Cardiac ventricle fibroblast (primary cell): Measurements from ENCODE around the gene ARFGAP2. TPM values are rescaled to one million over a fixed set of nuclear protein-coding genes. Genes with fewer than 3 reads are reported as not detected.

ENCODE experiments used
- total RNA-seq: library from RNA; depleted of rRNA; stranded (reverse); fragments of >200 nt; gene quantifications from 2 replicates; pipeline ENCODE4 v1.2.3, GENCODE V29; 2015

Gene ARFGAP2
- total RNA-seq, result 62.8 and 81.1 TPM in 2 replicates

GRCh38 chr11:47176328-47177228 lies at the start of gene ARFGAP2:
TSS of gene ARFGAP2 (minus strand) at chr11:47176879. CDS start at chr11:47176853, 26 bp downstream.

GRCh38 chr11:47186076-47186699 lies 9.5 kb upstream of the ARFGAP2 start, which contains the start of gene PACSIN3:
TSS of gene PACSIN3 (minus strand) at chr11:47186434. CDS start at chr11:47182727, 3,707 bp downstream.

Other genes with a start within 250 kb of the ARFGAP2 start
- 14.4 and 17.8 TPM in 2 replicates for gene CSTPP1, start 240.1 kb downstream of the ARFGAP2 start, total RNA-seq
- gene PACSIN3, start 9.6 kb upstream of the ARFGAP2 start, total RNA-seq, result 16.2 and 17.6 TPM in 2 replicates
- gene DDB2, start 38.1 kb upstream of the ARFGAP2 start, total RNA-seq, result 15.9 and 26.0 TPM in 2 replicates
- gene ACP2, start 71.9 kb upstream of the ARFGAP2 start, total RNA-seq, result 27.0 and 45.0 TPM in 2 replicates
- gene NR1H3, start 81.1 kb upstream of the ARFGAP2 start, total RNA-seq, result 28.9 and 34.1 TPM in 2 replicates
- 12.5 and 16.1 TPM in 2 replicates for gene MADD, start 93.3 kb upstream of the ARFGAP2 start, total RNA-seq
- not detected in 2 replicates for gene MYBPC3, start 175.8 kb upstream of the ARFGAP2 start, total RNA-seq
- not detected in 2 replicates for gene SPI1, start 201.7 kb upstream of the ARFGAP2 start, total RNA-seq
- 104 and 110 TPM in 2 replicates for gene SLC39A13, start 231.7 kb upstream of the ARFGAP2 start, total RNA-seq
- gene PSMC3, start 249.6 kb upstream of the ARFGAP2 start, total RNA-seq, result 89.3 and 101 TPM in 2 replicates